GM19452 (cell line): ENCODE results near the gene KRT38.
"Not testable (repeated sequence)": the region's sequence is repeated elsewhere in the genome, so short reads cannot be mapped to it uniquely, and the experiment has no call there.

Experiments used
- ATAC-seq: cut with Tn5 transposase; IDR thresholded peaks from one replicate; pipeline ENCODE4 v1.9.1; 2021; ENCODE audit not compliant: unreplicated experiment

KRT38 gene

DNA sequence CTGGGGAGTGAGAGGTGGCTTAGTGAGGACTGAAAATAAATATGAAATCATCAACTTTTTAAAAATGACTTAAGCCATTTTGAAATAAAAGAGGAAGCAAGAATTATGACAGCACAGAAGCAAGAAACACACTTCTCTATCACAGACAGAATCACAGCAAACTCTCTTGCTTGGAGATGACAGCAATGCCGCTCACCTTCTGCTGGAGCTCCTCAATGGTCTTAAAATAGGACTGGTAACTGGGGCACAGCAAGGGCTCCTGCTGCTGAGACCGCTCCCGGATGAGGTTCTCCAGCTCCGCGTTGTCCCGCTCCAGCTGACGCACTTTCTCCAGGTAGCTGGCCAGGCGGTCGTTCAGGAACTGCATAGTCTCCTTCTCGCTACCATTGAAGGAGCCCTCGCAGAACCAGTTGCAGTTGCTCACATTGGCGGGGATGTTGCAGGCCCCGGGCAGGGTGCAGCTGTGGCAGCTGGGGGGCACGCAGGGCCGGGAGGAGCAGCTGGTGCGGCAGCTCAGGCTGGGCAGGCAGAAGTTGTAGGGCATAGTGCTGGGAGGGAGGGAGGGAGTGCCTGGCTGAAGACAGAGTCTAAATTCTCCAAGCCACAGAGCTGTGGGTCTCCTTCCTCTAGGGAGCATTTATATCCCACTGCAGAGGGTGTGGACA, 43.7 kb downstream of the KRT38 start, which contains the start of gene KRT31:
TSS of gene KRT31 (minus strand) at position 613 of the 665 bp plus-strand sequence. CDS start at position 544, 69 bp downstream.
- ATAC-seq = no peak

DNA sequence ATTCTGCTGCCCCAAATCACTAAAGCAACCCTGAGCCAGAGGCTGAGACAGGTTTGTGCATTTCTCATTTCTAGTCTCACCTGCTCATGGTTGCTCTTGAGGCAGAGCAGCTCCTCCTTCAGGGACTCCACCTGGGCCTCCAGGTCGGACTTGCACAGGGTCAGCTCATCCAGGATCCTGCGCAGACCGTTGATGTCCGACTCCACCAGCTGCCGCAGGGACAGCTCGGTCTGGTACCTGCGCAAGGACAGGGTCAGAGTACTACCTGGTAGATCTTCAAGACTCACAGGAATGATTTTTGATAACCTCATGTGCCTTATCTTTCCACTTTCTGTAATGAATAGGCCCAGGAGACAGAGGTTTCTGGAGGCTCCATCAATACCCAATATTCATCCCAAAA, 44.4 kb downstream of the KRT38 start:
- ATAC-seq = no peak

- ATAC-seq = no peak
Measured at GRCh38 chr17:41395611-41396010, 45.2 kb downstream of the KRT38 start.

- ATAC-seq = not testable (repeated sequence)
Measured at GRCh38 chr17:41395044-41395443, 45.7 kb downstream of the KRT38 start.

GRCh38 chr17:41394254-41394996, 46.4 kb downstream of the KRT38 start:
- ATAC-seq = no peak

- ATAC-seq = no peak
Measured at GRCh38 chr17:41393826-41394225, 47.0 kb downstream of the KRT38 start.

DNA sequence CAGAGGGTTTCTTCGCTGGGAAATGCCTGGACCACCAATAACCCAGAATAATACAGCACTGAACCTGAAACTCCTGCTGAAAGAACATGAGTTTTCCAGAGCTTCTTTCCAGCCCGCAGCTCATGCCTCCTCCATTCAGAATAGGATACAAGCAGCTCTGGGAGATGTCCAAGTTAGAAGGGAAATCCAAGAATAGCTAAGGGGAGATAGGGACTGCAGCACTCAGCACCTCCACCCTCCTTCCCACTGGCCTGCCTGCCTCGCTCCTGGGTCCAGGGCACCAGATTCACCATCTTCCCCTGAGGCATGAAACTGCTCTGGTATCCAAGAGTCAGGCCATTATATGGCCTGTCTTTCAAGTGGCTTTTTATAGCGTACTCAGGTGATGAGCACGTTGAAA, 47.5 kb downstream of the KRT38 start:
- no peak for ATAC-seq

- ATAC-seq = no peak
Measured at GRCh38 chr17:41392278-41392677, 48.5 kb downstream of the KRT38 start.

DNA sequence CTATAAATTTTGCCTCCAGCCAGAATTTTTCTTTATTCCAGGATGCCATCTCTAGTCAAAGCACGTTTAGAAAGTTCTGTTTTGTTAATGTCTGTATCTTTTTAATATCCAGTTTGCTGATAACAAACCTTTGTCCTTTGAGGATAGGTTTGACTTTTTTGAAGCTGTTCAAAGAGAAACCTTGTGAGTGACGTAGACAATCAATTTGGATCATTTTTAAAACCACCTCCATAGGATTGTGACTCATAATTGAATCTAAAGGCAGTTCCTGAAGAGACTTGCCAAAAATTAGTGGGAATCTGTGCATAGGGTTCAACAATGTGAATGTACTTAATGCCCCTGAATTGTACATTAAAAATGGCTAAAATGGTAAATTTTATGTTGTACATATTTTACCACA, 49.2 kb downstream of the KRT38 start:
- ATAC-seq = no peak

DNA sequence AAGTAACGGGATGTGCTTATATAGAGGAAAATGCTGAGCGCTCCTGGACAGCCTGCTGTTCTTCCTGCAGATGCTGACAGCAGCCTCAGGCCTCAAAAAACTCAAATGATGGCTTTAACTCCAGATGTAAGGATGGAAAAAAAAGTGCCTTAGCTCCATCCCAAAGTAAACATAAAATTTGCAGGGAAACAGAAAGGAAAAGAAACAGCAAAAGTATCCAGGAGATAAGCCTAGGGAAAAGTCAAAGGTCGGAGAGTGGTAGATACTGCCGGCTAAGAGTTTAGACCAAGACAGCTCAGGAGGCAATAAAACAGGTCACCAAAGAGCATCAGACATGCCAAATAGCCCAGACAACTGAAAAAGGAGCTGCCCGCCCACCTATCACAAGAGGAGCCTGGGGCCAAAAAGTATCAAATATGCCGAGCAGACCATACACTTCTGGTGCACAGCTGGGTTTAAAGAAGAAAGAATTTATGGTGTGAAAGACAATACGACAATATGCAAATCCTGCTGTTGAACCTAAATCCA, 50.3 kb downstream of the KRT38 start:
- ATAC-seq = no peak

- no peak for ATAC-seq
Measured at GRCh38 chr17:41387670-41388069, 53.1 kb downstream of the KRT38 start.

DNA sequence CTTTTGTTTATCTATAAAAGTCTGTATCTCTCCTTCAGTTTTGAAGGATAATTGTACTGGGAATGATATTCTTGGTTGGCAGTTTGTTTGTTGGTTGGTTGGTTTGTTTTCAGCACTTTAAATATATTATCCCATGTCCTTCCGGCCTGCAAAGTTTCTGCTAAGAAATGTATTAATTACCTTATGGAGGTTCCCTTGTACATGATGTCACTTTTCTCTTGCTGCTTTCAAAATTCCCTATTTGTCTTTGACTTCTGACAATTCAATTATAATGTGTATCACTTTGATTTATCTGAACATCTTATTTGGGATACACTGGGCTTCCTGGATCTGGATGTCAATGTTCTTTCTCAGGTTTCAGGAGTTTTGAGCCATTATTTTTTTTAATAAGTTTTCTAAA, 54.6 kb downstream of the KRT38 start:
- ATAC-seq = no peak
